ENCODE measurements around the gene SMAD3.

- TF ChIP-seq CTCF (IDR thresholded peaks at IDR 0.05), result no peak
- no peak for TF ChIP-seq POLR2A (IDR thresholded peaks at IDR 0.05)
These were observed 41.7 kb upstream of the SMAD3 start for GRCh38 chr15:67023517-67024313.
